ENCODE results near the gene TLE1.

TLE1 gene

DNA sequence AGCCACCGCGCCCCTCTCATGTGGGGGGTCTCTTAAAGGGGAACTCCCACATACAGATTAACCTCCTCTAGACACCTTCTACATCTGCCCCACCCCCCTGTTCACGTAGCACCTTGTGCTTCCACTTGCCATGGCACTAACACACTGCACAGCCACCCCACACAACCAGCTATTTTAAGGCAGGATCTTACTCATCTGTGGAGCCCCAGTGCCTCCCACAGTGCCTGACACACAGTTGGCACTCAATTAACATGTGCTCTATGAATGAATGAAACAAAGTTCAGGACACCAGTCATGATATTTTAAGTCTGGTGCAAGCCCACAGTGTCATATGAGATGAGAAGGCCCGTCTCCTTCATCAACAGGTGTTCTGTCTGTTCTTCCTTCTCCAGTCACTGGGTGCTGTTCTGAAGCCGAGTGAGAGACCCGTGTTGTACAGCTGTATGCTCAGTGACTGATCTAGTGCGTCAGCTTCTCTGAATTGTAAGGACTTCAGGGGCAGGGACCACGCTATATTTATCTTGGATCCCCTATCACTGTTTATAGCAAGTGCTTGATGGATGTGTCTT, 149.1 kb downstream of the TLE1 start:
- no peak for DNase-seq

- DNase-seq: no peak
Observed at GRCh38 chr9:81539317-81539716, 150.0 kb downstream of the TLE1 start.

GRCh38 chr9:81538890-81539289, 150.5 kb downstream of the TLE1 start:
- DNase-seq: no peak

DNA sequence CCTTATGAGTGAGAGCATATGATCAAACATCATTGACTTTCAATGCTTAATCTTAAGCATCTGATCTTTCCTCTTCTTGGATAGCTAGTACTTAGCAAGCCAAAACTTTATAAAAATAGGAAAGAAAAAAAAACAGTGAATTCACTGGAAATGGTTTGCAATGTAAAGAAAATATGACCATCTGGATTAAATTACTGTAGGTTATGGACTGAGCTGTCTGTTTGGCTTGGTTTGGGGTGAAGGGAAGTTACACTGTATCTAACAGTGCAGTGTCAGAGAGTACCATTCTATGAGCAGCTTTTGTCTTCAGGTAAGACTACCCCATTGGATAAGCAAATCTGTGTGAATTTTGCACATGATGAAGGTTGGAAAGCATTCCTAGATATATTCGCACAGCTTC, 151.4 kb downstream of the TLE1 start:
- no peak for DNase-seq

- no peak for DNase-seq
Observed at GRCh38 chr9:81536242-81537025, 152.9 kb downstream of the TLE1 start.

GRCh38 chr9:81535542-81536241, 153.7 kb downstream of the TLE1 start:
- peak; percentile 42 for DNase-seq

DNA sequence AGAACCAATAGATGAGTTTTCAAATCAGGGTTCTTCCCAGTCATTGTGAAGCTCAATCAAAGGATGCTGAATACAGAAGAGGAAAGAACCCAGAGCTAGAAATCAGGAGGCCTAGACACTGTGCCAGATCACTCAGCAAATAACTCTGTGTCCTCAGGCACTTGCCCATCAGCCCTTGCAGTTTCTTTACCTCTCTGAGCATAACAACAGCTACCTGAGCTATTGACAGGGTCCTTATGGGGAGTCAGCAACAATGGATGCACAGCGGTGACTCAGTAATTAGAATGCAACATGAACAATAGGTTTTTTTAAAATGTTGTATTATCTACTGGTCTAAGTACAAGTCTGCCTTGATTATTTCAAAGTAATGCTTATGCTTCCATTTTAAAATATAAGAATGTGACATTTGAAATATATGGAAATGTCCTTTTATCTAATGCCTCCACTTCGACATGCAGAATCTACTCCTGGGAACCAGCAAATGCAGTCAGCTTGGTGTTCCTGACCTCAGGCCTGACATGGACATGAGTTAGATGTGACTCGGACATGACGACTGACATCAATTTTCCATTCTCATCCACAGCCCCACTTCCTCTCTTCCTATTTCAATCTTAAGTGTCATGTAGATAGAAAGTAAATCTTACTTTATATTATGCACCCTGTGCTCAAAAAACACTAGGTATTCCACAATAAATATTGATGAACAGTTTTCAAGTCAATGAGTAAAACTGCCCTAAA, 155.0 kb downstream of the TLE1 start:
- no peak for DNase-seq
